Measurements from ENCODE around the gene TMEM150C. TPM values are rescaled to one million over a fixed set of nuclear protein-coding genes. Genes with fewer than 3 reads are reported as not detected.

The TMEM150C gene
- total and polyA plus RNA-seq, 9 donors, result 13.5 to 48.8 (median 31.4) TPM

- Histone ChIP-seq H3K27me3 (no peaks in the 10 kb centered on the region), H3K4me1 (ENCODE audit: insufficient read depth) (peaks cover 3% of the 10 kb centered on the region), H3K4me3 (no peak overlapping the region), H3K9me3 (no peaks in the 10 kb centered on the region), H3K36me3 (no peaks in the 10 kb centered on the region), H3K27ac (peak overlapping the region in 1 of 2 donors; percentile 65)
- 22 to 42% (median 34%) methylated on average over 2 of the region's 2 CpGs for WGBS, 3 donors
- intact Hi-C loops (cut with DNase I), result loop anchor here in 2 of 4 donors (10.0 kb wide), 3 partner anchors 265 to 815 kb away; partner anchors contain the start of gene COQ2 (in 1 of the 2)
- no peak for TF ChIP-seq EP300 (IDR thresholded peaks at IDR 0.05)
- no peak for TF ChIP-seq CTCF (IDR thresholded peaks at IDR 0.05)
- no peak for TF ChIP-seq POLR2A (IDR thresholded peaks at IDR 0.05)
- peak in 2 of 5 donors; percentile 32 to 39 for DNase-seq
Observed at GRCh38 chr4:82469791-82470345, 91.9 kb downstream of the TMEM150C start.

- intact Hi-C loops (cut with DNase I), result loop anchor here in 2 of 4 donors (10.0 kb wide), 3 partner anchors 267 to 817 kb away; partner anchors contain the start of gene COQ2 (in 1 of the 2)
- WGBS, 3 donors, result 65 to 73% (median 65%) methylated on average over 3 of the region's 3 CpGs
Observed at GRCh38 chr4:82467471-82467870, 94.3 kb downstream of the TMEM150C start.

DNA sequence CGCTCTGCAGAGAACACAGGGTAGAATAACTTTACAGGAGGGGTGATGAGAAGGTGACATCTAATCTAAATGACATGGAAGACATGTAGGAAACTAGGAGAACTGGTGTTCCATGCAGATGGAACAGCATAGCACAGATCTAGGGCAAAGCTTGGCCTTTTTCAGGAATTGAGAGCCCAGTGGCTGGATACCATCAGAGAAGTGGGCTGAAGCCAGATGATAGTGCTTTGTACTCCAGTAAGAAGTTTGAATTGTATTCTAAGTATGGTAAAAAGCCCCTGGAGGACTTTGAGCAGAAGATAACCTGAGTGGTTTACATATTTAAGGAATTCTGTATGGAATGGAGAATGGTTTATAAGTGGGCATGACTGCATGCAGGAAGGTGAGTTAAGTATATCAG is 98.6 kb downstream of the TMEM150C start:
- 92 to 100% (median 100%) methylated on average over 1 of the region's 1 CpG for WGBS, 3 donors
- Histone ChIP-seq H3K4me3 (no peak overlapping the region), H3K4me1 (ENCODE audit: insufficient read depth) (no peaks in the 10 kb centered on the region), H3K9me3 (no peaks in the 10 kb centered on the region), H3K36me3 (no peaks in the 10 kb centered on the region), H3K27me3 (no peaks in the 10 kb centered on the region), H3K27ac (no peak overlapping the region)
- no peak for TF ChIP-seq EP300 (IDR thresholded peaks at IDR 0.05)
- TF ChIP-seq POLR2A (IDR thresholded peaks at IDR 0.05), result no peak
- no peak for TF ChIP-seq CTCF (IDR thresholded peaks at IDR 0.05)
- intact Hi-C loops (cut with DNase I), result loop anchor here in 2 of 4 donors (10.0 kb wide), 3 partner anchors 272 to 822 kb away; partner anchors contain the start of gene COQ2 (in 1 of the 2)
- no peak for DNase-seq

More at GRCh38 chr4:82467471-82467870, 94.3 kb downstream of the TMEM150C start:
- no peaks in the 10 kb centered on the region for H3K36me3 ChIP-seq
- no peak overlapping the region for H3K4me3 ChIP-seq
- peaks cover 3% of the 10 kb centered on the region for H3K4me1 ChIP-seq (ENCODE audit: insufficient read depth)
- no peak for TF ChIP-seq CTCF (IDR thresholded peaks at IDR 0.05)
- no peak for TF ChIP-seq POLR2A (IDR thresholded peaks at IDR 0.05)
- TF ChIP-seq EP300 (IDR thresholded peaks at IDR 0.05), result no peak
- no peak overlapping the region for H3K27ac ChIP-seq
- no peak for DNase-seq
- H3K27me3 ChIP-seq, result no peaks in the 10 kb centered on the region
- no peaks in the 10 kb centered on the region for H3K9me3 ChIP-seq

GRCh38 chr4:82462415-82462831 is 99.4 kb downstream of the TMEM150C start:
- 3 to 4% (median 3%) methylated on average over 7 of the region's 7 CpGs for WGBS, 3 donors
- peak overlapping the region in 1 of 2 donors; percentile 36 for H3K27ac ChIP-seq
- TF ChIP-seq POLR2A (IDR thresholded peaks at IDR 0.05), result no peak
- TF ChIP-seq CTCF (IDR thresholded peaks at IDR 0.05), result peak; percentile 50 to 75 (median 70)

More at GRCh38 chr4:82462415-82462831, 99.4 kb downstream of the TMEM150C start:
- Histone ChIP-seq H3K4me1 (ENCODE audit: insufficient read depth) (no peaks in the 10 kb centered on the region), H3K9me3 (no peaks in the 10 kb centered on the region), H3K4me3 (no peak overlapping the region), H3K36me3 (no peaks in the 10 kb centered on the region), H3K27me3 (no peaks in the 10 kb centered on the region)
- intact Hi-C loops (cut with DNase I), result loop anchor here in 2 of 4 donors (10.0 kb wide), 3 partner anchors 272 to 822 kb away; partner anchors contain the start of gene COQ2 (in 1 of the 2)
- DNase-seq, result peak; percentile 88 to 96 (median 94)
